ENCODE measurements around the gene FLT1.

DNA sequence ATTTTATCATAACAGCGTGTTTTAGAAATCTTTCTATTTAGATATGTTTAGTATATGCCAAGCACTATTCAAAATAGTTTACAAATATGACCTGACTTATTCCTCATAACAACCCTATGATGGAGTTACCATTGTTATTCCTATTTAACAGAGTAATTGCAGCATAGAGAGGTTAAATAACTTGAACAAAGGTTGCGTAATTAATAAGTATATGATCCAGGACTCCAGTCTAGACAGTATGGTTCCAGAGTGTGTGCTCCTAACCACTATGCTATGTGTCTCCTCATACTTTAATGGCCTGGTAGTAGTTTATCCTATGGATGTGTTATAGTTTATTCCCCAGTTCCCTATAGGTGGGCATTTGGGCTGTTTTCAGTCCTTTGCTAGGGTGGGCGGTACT lies 211.3 kb downstream of the FLT1 start:
- TF ChIP-seq BHLHE40 (IDR thresholded peaks at IDR 0.05; ENCODE audit: borderline replicate concordance), result no peak
- no peak for TF ChIP-seq SUZ12 (IDR thresholded peaks at IDR 0.05)
- TF ChIP-seq ARNT (IDR thresholded peaks at IDR 0.05), result no peak
- TF ChIP-seq SP1 (IDR thresholded peaks at IDR 0.05), result no peak
- TF ChIP-seq CTBP1 (IDR thresholded peaks at IDR 0.05; ENCODE audit: borderline replicate concordance), result no peak
- TF ChIP-seq FOXM1 (IDR thresholded peaks at IDR 0.05; ENCODE audit: borderline replicate concordance), result no peak
